Stimulated activated CD4-positive, alpha-beta T cell treated with anti-CD3 and anti-CD28 coated beads, Interleukin-4, amount 100 ng/mL, for 48 hours (primary cell): ENCODE data around the gene AGPAT2.
"Not testable (repeated sequence)": the region's sequence is repeated elsewhere in the genome, so short reads cannot be mapped to it uniquely, and the experiment has no call there.

Experiments
- DNase-seq, 2 donors: peaks; one replicate each; pipeline ENCODE4 v3.0.0-alpha.2; 2020; ENCODE audit warnings: low read depth in 2 of 2

AGPAT2 gene

DNA sequence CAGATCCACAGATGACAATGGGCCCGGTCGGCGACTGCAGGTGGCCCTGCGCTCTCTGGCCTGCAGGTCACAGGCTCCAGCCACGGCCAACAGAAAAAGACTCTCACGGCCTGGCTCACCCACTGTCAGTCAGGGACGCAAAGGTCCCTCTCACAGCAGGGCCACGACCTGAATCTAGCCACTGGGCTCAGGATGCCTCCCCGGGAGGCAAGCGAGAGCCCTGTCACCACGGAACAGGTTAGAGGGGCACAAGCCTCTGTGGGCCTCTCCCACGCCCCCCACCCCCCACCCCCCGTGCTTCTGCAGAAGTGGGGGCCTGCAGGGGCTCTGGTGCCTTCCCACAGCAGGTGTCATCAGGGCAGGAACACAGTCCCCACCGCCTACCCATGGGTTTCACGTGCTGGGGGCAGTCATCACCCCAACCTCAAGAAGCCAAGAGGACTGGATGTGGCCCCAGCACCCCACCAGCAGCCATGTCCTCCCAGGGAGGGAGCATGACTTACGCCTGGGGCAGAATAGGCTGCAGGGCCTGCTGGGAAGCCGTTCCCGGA lies 41.8 kb downstream of the AGPAT2 start:
- no peak for DNase-seq

DNA sequence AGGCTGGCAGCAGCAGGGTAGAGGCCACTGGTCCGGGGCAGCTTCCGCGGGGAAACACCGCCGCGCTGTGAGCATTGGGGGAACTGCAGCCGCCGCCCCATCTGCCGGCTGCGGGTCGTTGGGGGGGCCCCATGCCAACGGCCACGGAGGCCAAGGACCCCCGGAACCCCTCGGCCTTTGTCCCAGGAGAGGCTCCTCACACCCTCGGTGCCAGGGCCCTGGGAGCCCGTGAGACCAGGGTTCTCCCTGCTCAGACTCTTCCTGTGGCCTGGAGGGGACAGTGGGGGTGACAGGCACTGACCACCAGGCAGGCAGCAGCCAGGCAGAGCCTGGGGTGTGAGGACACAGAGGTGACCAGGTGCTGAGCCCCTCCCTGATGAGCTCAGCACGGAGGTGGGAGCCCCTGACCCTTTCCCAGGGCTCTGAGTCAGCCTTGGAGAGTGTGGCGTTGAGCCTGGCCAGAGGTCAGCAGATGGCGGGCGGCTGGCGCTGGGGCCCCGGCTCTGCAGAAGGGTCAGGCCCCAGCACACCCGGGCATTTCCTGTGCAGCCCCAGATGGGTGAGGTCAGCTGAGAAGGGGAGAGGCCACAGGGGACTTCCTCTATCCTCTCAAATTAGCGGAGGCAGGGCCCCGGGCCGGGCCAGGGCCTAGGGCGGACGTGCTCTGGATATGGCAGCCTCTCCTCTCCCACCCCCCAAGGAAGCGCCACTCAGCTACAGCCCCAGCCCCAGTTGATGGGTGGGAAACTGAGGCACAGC lies 42.5 kb downstream of the AGPAT2 start:
- DNase-seq: peak; percentile 67 to 72

DNA sequence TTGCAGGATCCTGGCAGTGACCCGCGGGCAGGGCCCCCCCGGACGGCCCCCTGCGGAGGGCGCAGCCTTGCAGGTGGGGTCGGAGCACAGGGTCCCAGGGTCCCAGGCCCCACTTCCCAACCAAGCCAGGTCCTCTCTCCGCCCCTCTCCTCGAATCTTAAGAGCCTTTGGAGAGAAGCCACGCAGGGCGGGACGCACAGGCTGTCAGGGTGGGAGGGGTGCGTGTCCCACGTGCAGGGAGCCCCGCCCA lies 43.0 kb downstream of the AGPAT2 start:
- DNase-seq: no peak

DNA sequence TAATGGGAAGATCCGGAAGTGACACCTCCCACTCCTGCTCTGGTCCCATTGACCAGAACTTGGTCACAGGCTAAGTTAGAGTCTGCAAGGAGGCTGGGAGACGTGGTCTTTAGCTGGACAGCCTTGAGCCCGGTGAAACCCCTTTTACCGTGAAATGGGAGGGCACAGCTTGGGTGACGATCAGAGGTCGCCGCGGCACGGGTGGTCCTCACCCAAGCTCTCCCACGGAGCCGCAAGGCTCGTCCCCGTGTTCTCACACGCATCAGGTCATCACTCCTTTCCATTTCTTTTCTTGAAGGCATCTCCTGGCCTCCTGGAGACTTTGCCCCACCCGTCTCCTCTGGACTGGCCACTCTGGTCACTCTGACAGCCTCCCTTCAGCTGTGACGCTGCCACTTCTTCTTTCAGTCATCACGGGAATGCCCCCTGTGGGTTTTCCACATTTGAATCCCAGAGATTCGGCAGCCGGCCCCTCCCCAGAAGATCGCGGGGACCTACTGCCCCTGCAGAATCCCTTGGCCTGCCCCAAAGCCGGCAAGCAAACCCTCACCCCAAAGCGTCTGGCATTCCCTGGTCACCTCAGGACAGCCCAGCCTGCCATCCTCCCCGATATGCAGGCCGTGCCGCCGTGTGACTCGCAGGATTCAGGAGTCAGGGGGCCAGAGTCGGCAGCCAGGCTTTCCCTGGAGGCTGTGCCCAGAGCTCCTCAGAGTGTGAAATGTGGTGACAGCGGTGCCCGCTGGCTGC lies 43.5 kb downstream of the AGPAT2 start:
- no peak for DNase-seq

DNA sequence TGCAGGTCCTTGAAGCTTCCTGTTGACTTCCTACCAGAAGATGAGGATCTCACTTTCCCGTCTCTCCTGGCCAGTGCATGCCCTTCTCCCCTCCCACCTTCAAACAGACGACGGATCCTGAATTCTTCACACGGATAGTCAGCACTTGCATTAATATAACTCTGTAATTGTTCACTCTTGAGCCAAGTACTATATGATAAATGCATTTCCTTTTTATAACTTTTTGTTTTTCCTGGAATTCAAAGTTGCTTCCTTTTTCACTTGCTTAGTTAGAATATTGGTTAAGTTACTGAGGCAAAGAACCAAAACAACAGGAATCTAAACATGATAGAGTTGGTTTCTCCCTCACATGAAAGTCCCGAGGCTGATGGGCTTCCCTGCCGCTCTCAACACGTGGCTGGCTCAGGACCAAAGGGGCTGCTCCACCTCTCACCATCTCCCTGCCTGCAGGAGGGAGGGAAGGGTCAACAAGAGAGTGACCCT lies 44.8 kb downstream of the AGPAT2 start:
- DNase-seq: no peak

DNA sequence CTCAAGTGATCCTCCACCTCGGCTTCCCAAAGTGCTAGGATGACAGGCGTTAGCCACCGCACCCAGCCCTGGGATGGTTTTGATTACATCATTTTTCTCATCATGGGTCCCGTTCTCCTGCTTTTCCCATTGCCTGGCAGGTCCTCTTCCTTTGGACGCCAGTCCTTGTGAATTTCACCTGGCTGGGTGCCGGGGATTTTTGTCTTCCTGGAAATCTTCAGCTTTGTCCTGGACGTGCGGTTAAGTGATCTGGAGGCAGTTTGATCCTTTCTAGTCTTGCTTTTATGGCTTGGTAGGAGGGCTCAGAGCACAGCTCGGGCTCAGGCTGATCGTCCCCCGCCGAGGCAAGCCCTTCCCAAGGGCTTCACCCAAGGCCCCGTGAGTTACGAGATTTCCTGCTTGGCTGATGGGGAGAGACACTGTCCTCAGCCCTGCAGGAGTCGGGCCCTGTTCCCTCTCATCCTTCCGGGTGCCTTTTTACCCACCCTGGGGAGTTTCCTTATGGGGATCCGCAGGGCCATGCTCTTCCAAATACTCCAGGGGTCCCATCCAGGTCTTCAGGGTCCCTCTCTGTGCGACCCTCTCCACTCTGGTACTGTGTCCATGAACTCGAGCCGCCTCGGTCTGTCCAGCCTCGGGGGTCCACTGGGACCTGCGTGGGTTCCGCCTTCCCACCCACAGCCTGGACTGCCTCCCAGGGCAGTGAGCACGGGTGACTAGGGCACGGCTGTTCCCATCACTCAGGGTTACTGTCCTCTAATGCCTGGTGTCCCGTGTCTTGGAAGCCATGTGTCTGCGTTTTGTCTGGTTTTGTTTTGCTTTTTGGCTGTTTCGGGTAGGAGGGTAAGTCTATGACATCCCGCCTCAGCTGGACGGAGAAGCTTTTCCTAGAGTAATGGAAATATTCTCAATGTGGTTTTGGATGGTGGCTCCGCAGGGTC lies 46.8 kb downstream of the AGPAT2 start:
- no peak for DNase-seq

DNA sequence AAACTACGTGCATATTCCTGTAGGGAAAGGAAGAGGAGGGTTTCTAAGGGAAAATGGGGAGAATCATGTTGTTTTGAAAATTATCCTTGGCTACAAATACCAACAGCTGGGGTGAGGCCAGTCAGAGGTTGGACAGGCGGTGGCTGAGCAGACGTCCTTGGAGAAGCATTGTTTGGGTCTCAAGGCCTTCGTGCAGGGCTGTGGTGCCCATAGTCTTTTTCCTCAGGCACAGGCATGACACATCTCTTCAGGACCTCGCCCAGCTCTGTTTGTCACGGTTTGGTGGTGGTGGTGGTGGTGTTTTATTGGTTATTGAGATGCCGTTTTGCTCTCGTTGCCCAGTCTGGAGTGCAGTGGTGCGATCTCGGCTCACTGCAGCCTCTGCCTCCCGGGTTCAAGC lies 52.4 kb downstream of the AGPAT2 start:
- DNase-seq: no peak

DNA sequence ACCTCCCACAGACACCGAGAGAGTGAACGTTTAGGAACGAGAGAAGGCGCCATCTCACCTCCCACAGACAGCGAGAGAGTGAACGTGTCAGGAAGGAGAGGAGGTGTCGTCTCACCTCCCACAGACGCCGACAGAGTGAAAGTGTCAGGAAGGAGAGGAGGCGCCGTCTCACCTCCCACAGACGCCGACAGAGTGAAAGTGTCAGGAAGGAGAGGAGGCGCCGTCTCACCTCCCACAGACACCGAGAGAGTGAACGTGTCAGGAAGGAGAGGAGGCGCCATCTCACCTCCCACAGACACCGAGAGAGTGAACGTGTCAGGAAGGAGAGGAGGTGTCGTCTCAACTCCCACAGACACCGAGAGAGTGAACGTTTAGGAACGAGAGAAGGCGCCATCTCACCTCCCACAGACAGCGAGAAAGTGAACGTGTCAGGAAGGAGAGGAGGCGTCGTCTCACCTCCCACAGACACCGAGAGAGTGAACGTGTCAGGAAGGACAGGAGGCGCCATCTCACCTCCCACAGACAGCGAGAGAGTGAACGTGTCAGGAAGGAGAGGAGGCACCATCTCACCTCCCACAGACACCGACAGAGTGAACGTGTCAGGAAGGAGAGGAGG lies 54.7 kb downstream of the AGPAT2 start:
- DNase-seq: not testable (repeated sequence)

DNA sequence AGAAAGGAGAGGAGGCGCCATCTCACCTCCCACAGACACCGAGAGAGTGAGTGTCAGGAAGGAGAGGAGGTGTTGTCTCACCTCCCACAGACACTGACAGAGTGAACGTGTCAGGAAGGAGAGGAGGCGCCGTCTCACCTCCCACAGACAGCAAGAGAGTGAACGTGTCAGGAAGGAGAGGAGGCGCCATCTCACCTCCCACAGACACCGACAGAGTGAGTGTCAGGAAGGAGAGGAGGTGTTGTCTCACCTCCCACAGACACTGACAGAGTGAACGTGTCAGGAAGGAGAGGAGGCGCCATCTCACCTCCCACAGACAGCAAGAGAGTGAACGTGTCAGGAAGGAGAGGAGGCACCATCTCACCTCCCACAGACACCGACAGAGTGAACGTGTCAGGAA lies 55.2 kb downstream of the AGPAT2 start:
- not testable (repeated sequence) for DNase-seq

DNA sequence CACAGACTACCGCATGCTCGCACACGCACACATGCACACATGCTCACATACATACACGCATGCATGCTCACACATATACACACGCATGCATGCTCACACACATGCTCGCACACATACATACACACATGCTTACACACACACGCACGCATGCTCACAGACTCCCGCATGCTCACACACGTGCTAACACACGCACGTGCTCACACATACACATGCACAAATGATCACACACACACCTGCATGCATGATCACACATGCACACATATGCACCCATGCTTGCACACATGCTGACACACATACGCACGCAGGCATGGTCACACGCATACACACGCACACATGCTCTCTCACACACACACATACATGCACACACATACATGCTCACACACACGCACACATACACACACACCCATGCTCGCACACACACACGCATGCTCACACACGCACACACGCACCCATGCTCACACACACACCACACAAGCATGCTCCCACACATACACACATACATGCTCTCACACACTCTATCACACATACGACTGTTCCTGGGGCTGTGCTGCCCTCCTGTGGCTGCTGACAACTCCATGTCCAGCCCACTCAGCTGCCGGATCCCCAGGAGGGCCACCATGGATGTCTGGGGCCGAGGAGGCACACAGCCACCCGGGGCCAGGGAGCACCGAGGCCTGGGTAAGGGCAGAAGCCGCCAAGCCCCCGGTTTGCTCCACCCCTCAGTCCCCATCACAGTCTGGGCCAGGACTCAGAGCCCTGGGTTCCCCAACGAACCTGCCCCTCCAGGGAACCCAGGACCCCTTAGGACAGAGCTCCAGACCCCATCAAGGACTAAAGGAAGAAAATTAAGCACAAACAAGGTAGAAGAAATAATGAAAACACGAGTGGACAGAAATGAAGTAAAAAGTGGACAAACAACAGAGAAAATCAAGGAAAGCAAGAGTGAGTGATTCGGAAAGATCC lies 55.9 kb downstream of the AGPAT2 start:
- DNase-seq: peak; percentile 62 to 68

DNA sequence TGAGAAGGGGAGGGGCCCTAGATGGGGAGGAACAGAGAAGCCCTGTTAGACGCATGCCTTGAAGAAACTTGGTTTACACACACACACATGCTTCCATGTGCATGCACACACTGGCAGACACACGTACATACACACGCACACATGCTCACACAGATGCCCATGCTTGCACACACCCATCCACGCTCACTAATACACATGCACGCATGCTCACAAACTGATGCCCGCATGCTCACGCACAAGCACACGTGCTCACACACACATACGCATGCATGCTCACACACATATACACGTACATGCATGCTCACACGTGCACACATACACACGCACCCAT lies 56.6 kb downstream of the AGPAT2 start:
- DNase-seq: no peak

DNA sequence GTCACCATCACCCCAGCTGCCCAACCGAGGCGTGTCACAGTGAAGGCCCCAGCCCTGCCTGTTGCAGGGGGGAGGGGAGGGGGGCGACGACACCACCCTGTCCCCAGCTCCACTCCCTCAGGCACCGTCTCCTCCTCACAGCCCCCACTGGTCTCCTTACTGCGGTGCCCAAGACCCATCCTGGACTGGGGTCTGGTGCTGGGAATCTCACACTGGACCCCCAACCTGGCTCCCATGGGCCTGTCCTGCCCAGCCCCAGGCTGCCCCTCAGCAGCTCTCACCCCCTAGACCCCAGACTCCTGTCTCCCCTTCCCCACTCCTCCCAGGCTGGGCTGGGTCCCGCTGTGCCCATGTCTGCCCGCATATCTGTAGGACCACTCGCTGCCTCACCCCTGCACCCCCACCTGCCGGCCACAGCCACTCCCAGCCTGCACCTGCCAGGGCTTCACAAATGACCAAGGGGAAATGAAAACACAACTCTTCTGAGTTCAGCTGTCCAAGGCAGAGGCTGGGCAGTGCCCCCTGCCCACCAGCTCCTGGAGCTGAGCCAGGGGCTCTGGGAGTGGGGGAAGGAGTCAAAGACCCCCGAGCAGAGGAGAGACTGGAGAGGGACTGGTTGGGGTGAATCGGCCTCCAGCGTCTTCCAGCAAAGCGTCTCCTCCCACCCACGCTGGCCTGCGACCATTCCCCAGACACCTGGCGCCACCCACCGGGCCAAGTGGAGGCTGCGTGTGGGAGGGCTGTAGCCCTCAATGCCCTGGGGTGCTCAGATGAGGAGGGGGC lies 57.2 kb downstream of the AGPAT2 start:
- peak; percentile 55 to 61 for DNase-seq

DNA sequence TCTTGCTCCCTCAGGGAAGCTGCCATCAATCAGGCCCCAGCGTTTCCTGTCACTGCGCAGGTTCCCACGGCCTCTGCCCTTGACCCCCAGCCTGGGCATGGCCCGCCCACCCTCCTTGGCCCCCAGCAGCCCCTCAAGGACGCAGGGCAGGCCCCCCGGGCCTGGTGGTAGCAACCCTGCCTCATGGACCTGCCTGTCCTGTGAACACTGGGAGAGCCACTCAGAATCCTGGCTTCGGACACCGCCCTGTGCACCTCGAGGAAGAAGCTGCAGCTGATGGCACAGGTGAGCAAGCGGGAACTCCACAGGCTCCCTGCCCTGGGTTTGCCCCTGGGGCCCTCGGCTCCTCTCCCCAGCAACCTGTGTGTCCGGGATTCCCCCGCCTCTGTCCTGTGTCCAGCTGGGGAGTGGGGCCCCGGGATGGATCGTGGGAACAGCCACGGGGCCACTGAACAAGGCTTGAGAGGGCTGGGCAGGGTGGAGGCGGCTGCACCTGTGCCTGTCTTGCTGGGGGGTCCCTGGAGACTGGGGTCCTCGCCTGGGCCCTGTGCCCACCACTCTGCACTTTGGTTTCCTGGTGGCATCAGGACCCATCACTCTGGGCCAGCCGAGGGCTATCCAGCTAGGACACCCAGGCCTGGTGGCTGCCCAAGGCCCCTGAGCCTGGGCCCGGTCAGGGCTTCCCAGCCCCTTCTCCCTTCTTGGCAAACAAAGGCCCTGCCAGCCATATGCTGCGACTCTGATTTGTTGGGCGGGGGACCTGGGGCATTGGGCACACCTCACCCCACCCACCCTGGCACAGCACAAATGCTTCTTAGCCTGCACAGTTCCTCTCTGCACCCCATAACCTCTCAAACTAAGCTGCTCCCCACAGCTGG lies 58.0 kb downstream of the AGPAT2 start:
- DNase-seq: no peak

DNA sequence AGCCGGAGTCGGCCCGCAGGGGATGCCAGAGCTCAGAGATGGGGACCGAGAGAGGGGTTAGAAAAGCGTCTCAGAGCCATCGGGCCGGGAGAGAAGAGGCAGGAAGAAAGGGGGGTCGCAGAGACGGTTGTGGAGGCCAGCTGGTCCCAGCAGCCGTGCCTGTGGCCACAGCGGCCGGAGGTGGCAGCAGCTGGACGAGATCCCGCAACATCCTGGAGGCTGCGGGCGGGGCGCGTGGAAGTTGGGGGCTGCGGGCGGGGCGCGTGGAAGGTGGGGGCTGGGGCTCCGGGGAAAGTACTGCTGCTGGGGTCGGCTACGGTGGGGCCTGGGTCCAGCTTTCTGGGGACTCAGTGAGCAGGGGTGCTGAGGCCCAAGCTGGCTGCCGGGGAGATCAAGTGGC lies 59.0 kb downstream of the AGPAT2 start:
- no peak for DNase-seq

DNA sequence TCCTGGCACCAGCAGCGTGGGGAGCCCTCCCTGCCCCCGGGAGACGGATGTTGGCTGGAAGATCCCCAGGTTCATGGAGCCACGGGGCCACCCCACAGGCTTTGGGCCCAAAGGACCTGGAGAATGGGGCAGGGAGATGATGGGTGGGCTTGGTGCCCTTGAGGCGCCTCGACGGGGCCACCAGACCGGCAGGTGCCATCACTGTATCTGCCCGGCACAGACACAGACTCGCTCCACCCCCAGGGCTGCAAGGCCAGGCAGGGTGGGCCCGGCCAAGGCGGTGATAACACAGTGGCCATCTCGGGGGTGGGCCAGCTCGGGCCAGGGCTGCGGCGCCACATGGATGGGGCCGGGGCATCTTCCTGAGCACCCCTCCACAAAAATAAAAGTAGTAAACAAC lies 59.6 kb downstream of the AGPAT2 start:
- DNase-seq: no peak

DNA sequence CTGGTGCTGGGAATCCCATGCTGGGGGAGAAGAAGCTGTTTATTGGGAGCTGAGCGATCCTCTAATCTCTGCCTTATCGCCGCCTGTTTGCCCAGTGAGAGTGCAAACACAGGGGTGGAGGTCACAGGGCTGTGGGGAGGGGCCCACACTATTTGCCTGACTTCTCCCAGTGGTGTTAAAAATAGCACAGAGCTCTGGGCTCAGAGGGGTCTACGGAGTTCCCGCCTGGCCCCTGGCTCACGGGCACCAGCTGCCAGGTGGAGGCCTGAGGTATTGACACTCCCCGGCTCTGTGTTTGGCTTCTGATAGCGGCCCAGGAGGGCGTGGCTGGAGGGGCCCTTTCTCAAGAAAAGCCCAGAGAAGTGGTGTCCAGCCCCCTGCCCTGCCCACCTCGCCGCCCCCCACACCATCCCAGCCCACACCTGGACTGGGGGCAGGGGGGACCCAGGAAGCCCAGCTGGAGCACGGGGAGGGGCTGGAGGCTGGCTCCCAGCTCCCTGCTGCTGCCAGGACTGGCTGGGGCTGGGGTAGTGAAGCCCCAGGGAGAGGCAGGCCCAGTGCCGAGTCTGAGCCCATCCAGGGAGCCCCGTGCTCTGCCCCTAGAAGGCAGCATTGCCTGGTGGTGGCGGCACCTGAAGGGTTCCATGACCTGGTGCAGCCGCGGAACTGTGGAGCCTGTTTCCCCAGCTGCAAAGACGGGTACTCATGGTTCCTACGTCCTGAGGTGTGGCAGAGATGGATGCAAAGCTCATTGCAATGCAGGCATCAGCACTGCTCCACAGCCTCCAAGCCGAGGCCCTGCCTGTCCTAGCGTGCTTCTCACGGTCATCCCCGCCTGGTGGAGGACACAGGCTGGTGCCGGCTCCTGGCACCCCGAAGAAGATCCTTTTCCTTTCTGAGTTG lies 60.3 kb downstream of the AGPAT2 start:
- DNase-seq: no peak

DNA sequence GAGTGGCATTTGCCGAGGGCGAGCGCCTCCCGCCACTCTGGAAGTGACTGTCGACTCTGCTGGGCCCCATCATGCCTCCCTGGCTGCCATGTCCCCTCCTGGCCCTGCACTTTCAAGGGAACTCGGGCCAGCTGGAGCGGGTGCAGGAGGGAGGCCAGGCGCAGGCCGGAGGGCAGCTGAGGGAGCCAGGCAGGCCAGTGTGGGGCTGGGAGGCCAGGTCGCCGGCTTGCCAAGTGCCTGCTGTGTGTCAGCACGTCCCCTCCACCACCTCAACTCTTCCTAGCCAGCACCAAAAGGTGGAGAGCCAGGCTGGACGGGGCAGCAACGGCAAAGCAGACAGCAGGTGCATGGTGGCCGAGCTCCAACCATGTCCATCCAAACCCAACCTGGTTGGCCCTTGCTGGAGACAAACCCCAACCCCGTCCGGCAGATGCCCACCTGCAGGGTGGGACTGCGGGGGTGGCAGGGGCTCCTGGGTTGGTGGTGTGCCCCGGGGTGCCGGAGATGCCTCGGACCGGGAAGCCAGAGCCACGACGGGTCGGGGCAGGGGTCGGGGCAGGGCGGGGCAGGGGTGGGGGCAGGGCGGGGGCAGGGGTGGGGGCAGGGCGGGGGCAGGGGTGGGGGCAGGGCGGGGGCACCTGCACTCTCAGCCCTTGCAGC lies 61.1 kb downstream of the AGPAT2 start:
- no peak for DNase-seq
